ENCODE data around the gene TPRKB. TPM values are rescaled to one million over a fixed set of nuclear protein-coding genes. Genes with fewer than 3 reads are reported as not detected.

TPRKB gene
- total and polyA plus RNA-seq, 9 of the 15 experiments (the other 6 are each of a cell fraction or from before 2014, with no cell fraction given), result 55.6 to 250 (median 112) TPM

DNA sequence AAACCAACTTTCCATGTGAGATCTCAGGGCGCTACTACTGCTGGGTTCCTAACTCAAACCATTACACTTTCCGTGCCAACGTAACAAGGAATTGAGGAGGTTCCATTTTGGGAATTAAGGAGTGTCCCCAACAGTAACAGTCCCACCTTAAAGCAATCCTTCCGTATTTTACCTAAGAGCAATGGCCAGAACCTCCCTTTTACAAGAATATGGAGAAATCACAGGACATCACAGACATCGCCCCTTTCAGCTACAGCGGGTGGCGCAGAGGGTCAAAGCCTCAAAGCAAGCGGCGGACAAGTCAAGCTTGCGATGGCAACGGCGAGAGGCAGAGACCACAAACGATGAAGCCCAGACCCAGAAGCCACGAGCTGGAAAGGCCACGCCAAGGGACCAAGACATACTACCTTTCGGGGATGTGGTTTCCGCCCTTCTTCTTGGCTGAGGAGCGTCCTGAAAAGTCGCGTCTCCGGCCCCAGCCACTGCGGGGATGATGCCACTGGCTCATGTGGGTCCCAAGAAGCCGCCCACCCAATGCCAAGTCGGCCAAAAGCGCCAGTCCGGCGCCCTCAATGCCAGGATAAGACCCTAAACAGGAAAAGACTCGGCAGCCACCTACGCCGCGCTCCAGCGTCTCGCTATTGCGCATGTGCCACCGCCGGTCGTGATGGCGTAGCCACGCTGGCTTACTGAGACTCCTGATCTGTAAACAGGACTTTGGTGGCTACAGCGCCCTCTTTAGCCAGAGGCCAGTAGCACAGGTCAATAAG lies 42.5 kb upstream of the TPRKB start, which contains the start of gene DUSP11 (continued):
- TF ChIP-seq, protein P1, sequence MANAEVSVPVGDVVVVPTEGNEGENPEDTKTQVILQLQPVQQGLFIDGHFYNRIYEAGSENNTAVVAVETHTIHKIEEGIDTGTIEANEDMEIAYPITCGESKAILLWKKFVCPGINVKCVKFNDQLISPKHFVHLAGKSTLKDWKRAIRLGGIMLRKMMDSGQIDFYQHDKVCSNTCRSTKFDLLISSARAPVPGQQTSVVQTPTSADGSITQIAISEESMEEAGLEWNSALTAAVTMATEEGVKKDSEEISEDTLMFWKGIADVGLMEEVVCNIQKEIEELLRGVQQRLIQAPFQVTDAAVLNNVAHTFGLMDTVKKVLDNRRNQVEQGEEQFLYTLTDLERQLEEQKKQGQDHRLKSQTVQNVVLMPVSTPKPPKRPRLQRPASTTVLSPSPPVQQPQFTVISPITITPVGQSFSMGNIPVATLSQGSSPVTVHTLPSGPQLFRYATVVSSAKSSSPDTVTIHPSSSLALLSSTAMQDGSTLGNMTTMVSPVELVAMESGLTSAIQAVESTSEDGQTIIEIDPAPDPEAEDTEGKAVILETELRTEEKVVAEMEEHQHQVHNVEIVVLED (CRISPR knock-in tag; IDR thresholded peaks at IDR 0.05), result peak; percentile 86
- TF ChIP-seq PHF8 (IDR thresholded peaks at IDR 0.05; ENCODE audit: borderline replicate concordance, low read length), result peak; percentile 97; the same call in 1 of the 2 replicates
- TF ChIP-seq MYC (IDR thresholded peaks at IDR 0.05; ENCODE audit: low read depth, low read length), result peak; percentile 91
- TF ChIP-seq MYC (CRISPR knock-in tag; IDR thresholded peaks at IDR 0.05; ENCODE audit: borderline replicate concordance, low read depth), result peak; percentile 69; the same call in 1 of the 2 replicates
- TF ChIP-seq ZNF316 (IDR thresholded peaks at IDR 0.05), result no peak
- TF ChIP-seq, protein P2, sequence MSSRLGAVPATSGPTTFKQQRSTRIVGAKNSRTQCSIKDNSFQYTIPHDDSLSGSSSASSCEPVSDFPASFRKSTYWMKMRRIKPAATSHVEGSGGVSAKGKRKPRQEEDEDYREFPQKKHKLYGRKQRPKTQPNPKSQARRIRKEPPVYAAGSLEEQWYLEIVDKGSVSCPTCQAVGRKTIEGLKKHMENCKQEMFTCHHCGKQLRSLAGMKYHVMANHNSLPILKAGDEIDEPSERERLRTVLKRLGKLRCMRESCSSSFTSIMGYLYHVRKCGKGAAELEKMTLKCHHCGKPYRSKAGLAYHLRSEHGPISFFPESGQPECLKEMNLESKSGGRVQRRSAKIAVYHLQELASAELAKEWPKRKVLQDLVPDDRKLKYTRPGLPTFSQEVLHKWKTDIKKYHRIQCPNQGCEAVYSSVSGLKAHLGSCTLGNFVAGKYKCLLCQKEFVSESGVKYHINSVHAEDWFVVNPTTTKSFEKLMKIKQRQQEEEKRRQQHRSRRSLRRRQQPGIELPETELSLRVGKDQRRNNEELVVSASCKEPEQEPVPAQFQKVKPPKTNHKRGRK (tag; IDR thresholded peaks at IDR 0.05), result no peak
- peak; percentile 95 to 96 for TF ChIP-seq NRF1 (conservative IDR thresholded peaks at IDR 0.05 in 1 of 2, IDR thresholded peaks at IDR 0.05 in 1 of 2)
- peak; percentile 54 for TF ChIP-seq NEUROD1 (IDR thresholded peaks at IDR 0.05; ENCODE audit: borderline replicate concordance, low read depth, low read length, partially characterized antibody)
- TF ChIP-seq, protein P3, sequence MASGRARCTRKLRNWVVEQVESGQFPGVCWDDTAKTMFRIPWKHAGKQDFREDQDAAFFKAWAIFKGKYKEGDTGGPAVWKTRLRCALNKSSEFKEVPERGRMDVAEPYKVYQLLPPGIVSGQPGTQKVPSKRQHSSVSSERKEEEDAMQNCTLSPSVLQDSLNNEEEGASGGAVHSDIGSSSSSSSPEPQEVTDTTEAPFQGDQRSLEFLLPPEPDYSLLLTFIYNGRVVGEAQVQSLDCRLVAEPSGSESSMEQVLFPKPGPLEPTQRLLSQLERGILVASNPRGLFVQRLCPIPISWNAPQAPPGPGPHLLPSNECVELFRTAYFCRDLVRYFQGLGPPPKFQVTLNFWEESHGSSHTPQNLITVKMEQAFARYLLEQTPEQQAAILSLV (tag; IDR thresholded peaks at IDR 0.05), result no peak
- no peak for TF ChIP-seq TAF9B (IDR thresholded peaks at IDR 0.05; ENCODE audit: partially characterized antibody)
- no peak; the same call in 1 of the 2 replicates for TF ChIP-seq TARDBP (IDR thresholded peaks at IDR 0.05)
- peak; percentile 20 to 44; a peak in 1 of 4 replicates for TF ChIP-seq MAZ (CRISPR knock-in tag; conservative IDR thresholded peaks at IDR 0.05 in 1 of 2, IDR thresholded peaks at IDR 0.05 in 1 of 2)
- TF ChIP-seq RBBP5 (IDR thresholded peaks at IDR 0.05; ENCODE audit: borderline replicate concordance, insufficient read depth, low read length, poor library complexity, severe bottlenecking), result peak; percentile 78
- peak; percentile 88; the same call in 1 of the 2 replicates for TF ChIP-seq ESRRA (IDR thresholded peaks at IDR 0.05; ENCODE audit: borderline replicate concordance, low read depth)
- peak; percentile 63 for TF ChIP-seq PHF20 (IDR thresholded peaks at IDR 0.05; ENCODE audit: partially characterized antibody)
- peak; percentile 79; the same call in 1 of the 2 replicates for TF ChIP-seq XRCC5 (IDR thresholded peaks at IDR 0.05; ENCODE audit: low read depth, low read length)
- no peak for TF ChIP-seq TSC22D4 (tag; IDR thresholded peaks at IDR 0.05)
- TF ChIP-seq ZFPM2 (CRISPR knock-in tag; IDR thresholded peaks at IDR 0.05), result no peak
- TF ChIP-seq CTCF (IDR thresholded peaks at IDR 0.05 in 2 of 3, conservative IDR thresholded peaks at IDR 0.05 in 1 of 3; ENCODE audit: insufficient read depth in 2 of 3, low read depth in 1 of 3, low read length in 3 of 3), result peak; percentile 87 to 98 (median 96)
- no peak for TF ChIP-seq HDAC3 (IDR thresholded peaks at IDR 0.05; ENCODE audit: borderline replicate concordance, partially characterized antibody)
- TF ChIP-seq SAP30 (IDR thresholded peaks at IDR 0.05; ENCODE audit: borderline replicate concordance, insufficient read depth, low read depth, low read length, poor library complexity, severe bottlenecking), result peak; percentile 59

Measured in K562 (cell line).